Natural killer cell (primary cell): ENCODE results near the gene PEX13. TPM values are rescaled to one million over a fixed set of nuclear protein-coding genes. Genes with fewer than 3 reads are reported as not detected.

Experiments
- ATAC-seq, 3 donors: fragments of 150-1000 bp in 2 of 3; fragments of 200-7000 bp in 1 of 3; cut with Tn5 transposase; 1 replicate in 1 of 3; 2 replicates in 2 of 3; pipeline ENCODE4 v1.10.0; 2021; ENCODE audit warnings: mild to moderate bottlenecking in 2 of 3, moderate library complexity in 2 of 3
- DNase-seq, 2 donors: peaks; one replicate each; pipeline versions ENCODE4 v3.0.0 to v3.0.0-alpha.2; 2013 to 2021; ENCODE audit warnings: mixed read lengths in 1 of 2
- H3K27ac ChIP-seq: one replicate; pipeline ENCODE4 v1.5.1; 2013; ENCODE audit warnings: mild to moderate bottlenecking, low read length
- H3K27me3 ChIP-seq: one replicate; pipeline ENCODE4 v1.6.1; 2013; ENCODE audit warnings: low read length; ENCODE audit not compliant: control insufficient read depth, insufficient read depth
- H3K36me3 ChIP-seq: one replicate; pipeline ENCODE4 v1.6.1; 2013; ENCODE audit warnings: low read length; ENCODE audit not compliant: control insufficient read depth, insufficient read depth
- H3K4me1 ChIP-seq: one replicate; pipeline ENCODE4 v1.6.1; 2013; ENCODE audit warnings: low read length; ENCODE audit not compliant: control insufficient read depth, insufficient read depth
- H3K4me3 ChIP-seq: one replicate; pipeline ENCODE4 v1.5.1; 2013; ENCODE audit warnings: low read length
- H3K9me3 ChIP-seq: one replicate; pipeline ENCODE4 v1.6.1; 2013; ENCODE audit warnings: low read length; ENCODE audit not compliant: control insufficient read depth, insufficient read depth
- H3K27ac Mint-ChIP-seq, 2 donors: one replicate each; pipeline ENCODE4 v1.8.0; 2022; ENCODE audit warnings: mild to moderate bottlenecking in 2 of 2, mixed read lengths in 2 of 2, moderate library complexity in 1 of 2
- H3K27me3 Mint-ChIP-seq, 2 donors: one replicate each; pipeline ENCODE4 v1.8.0; 2022; ENCODE audit warnings: low read depth in 2 of 2, mixed read lengths in 2 of 2
- H3K36me3 Mint-ChIP-seq: one replicate; pipeline ENCODE4 v1.8.0; 2022; ENCODE audit warnings: mixed read lengths
- H3K4me1 Mint-ChIP-seq, 2 donors: one replicate each; pipeline ENCODE4 v1.8.0; 2022; ENCODE audit warnings: mixed read lengths in 2 of 2
- H3K4me3 Mint-ChIP-seq: one replicate; pipeline ENCODE4 v1.8.0; 2022; ENCODE audit warnings: mild to moderate bottlenecking, moderate library complexity, mixed read lengths
- H3K9me3 Mint-ChIP-seq, 2 donors: one replicate each; pipeline ENCODE4 v1.8.0; 2022; ENCODE audit warnings: mixed read lengths in 2 of 2
- CTCF ChIP-seq: fragments of 200-600 bp; IDR thresholded peaks from one replicate; pipeline ENCODE4 v1.8.0; 2022; ENCODE audit warnings: antibody characterized with exemption
- WGBS: methylation state at CpG from one replicate; pipeline ENCODE4 v1.1.7; 2013; ENCODE audit warnings: missing lambda C conversion rate; ENCODE audit not compliant: insufficient coverage; 5-methylcytosine and 5-hydroxymethylcytosine counted together
- intact Hi-C: fragments of 100-400 bp; cut with micrococcal nuclease; formaldehyde crosslinking; loops from one replicate; pipeline ENCODE4 v1.14.2; 2022
- total RNA-seq, 4 donors: library from RNA; stranded (reverse); fragments of 120-200 nt in 1 of 4; gene quantifications; one replicate each; pipeline versions ENCODE4 v1.2.3 to v1.2.4, GENCODE V29; 2013 to 2022

Gene PEX13
- total RNA-seq, 3 donors from 2014 or later (not counting 1 experiment from before 2014, with no cell fraction given): 15.8 to 18.1 (median 17.9) TPM

GRCh38 chr2:61055557-61055956 lies 38.0 kb downstream of the PEX13 start:
- Mint-ChIP-seq H3K9me3 (no peaks in the 10 kb centered on the region), H3K27ac (no peak overlapping the region), H3K36me3 (peaks cover 7% of the 10 kb centered on the region), H3K4me3 (no peak overlapping the region), H3K27me3 (no peaks in the 10 kb centered on the region), H3K4me1 (no peaks in the 10 kb centered on the region)
- H3K9me3 ChIP-seq: no peaks in the 10 kb centered on the region
- no peak overlapping the region for H3K27ac ChIP-seq
- H3K4me1 ChIP-seq: no peaks in the 10 kb centered on the region
- 44% methylated on average over 2 of the region's 2 CpGs for WGBS
- ATAC-seq (no peak), DNase-seq (no peak)
- H3K36me3 ChIP-seq: peaks cover 11% of the 10 kb centered on the region
- no peaks in the 10 kb centered on the region for H3K27me3 ChIP-seq
- TF ChIP-seq CTCF: no peak
- no peak overlapping the region for H3K4me3 ChIP-seq
- intact Hi-C loops: no loop called here

DNA sequence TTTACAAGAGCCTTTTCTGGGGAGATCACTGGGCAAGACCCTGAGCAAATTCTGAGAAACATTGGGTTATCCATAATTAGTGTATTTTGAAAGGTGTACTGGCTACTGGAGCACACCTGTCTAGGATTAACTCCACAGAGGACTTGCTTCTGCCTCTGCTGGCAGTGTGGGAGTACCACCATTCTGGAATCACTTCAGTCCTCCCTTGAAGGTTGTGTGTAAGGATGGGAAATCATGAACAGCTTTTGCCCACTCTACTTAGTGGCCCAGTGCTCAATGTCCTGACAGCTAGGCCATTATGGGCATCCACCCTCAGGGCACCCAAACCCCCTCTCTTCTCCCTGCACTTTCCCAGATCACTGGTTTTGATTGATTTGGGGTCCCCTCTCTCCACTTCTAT lies 40.0 kb downstream of the PEX13 start:
- no peak overlapping the region for H3K4me3 ChIP-seq
- H3K36me3 ChIP-seq: peaks cover 5% of the 10 kb centered on the region
- no peak overlapping the region for H3K27ac Mint-ChIP-seq
- H3K4me1 ChIP-seq: no peaks in the 10 kb centered on the region
- H3K9me3 ChIP-seq: no peaks in the 10 kb centered on the region
- H3K4me1 Mint-ChIP-seq: no peaks in the 10 kb centered on the region
- no peaks in the 10 kb centered on the region for H3K9me3 Mint-ChIP-seq
- ATAC-seq (no peak), DNase-seq (no peak)
- H3K27ac ChIP-seq: no peak overlapping the region
- no peaks in the 10 kb centered on the region for H3K27me3 Mint-ChIP-seq
- no peaks in the 10 kb centered on the region for H3K36me3 Mint-ChIP-seq
- TF ChIP-seq CTCF: no peak
- intact Hi-C loops: no loop called here
- H3K27me3 ChIP-seq: no peaks in the 10 kb centered on the region
- no peak overlapping the region for H3K4me3 Mint-ChIP-seq

DNA sequence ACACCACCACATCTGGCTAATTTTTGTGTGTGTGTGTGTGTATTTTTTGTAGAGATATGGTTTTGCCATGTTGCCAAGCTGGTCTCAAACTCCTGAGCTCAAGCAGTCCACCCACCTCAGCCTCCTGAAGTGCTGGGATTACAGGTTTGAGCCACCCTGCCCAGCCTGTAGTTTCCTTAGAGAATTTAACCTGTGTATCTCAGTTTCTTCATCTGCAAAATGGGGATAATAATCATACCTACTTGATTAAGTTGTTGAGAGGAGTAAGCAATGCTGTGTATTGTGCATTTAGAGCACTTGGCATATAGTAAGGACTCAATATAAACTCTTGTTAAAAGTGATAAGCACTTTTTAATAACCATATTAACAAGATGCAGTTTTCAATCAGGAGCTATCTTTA lies 41.9 kb downstream of the PEX13 start:
- no peaks in the 10 kb centered on the region for H3K36me3 Mint-ChIP-seq
- H3K27me3 ChIP-seq: no peaks in the 10 kb centered on the region
- no peaks in the 10 kb centered on the region for H3K9me3 ChIP-seq
- DNase-seq: no peak
- ATAC-seq: no peak
- no peak overlapping the region for H3K27ac Mint-ChIP-seq
- no peaks in the 10 kb centered on the region for H3K9me3 Mint-ChIP-seq
- peaks cover under 1% of the 10 kb centered on the region for H3K36me3 ChIP-seq
- no peak overlapping the region for H3K27ac ChIP-seq
- H3K4me3 Mint-ChIP-seq: no peak overlapping the region
- H3K4me3 ChIP-seq: no peak overlapping the region
- no peaks in the 10 kb centered on the region for H3K4me1 Mint-ChIP-seq
- no peaks in the 10 kb centered on the region for H3K4me1 ChIP-seq
- TF ChIP-seq CTCF: no peak
- intact Hi-C loops: no loop called here
- no peaks in the 10 kb centered on the region for H3K27me3 Mint-ChIP-seq
